Esophagus (tissue), 2 donors: ENCODE measurements around the gene LOXHD1. TPM values are rescaled to one million over a fixed set of nuclear protein-coding genes. Genes with fewer than 3 reads are reported as not detected.

Experiments
- H3K27ac ChIP-seq, 2 donors: one replicate each; pipeline ENCODE4 v1.5.1; 2013; ENCODE audit warnings: low read depth in 2 of 2, mild to moderate bottlenecking in 2 of 2, inconsistent platforms in 1 of 2, low read length in 1 of 2, moderate library complexity in 1 of 2
- H3K27me3 ChIP-seq, 2 donors: one replicate each; pipeline ENCODE4 v1.6.1; 2013; ENCODE audit warnings: low read length in 2 of 2, control low read depth in 1 of 2, mild to moderate bottlenecking in 1 of 2; ENCODE audit not compliant: insufficient read depth in 2 of 2, control insufficient read depth in 1 of 2
- H3K36me3 ChIP-seq, 2 donors: one replicate each; pipeline ENCODE4 v1.6.1; 2013; ENCODE audit warnings: low read length in 1 of 2; ENCODE audit not compliant: control insufficient read depth in 2 of 2, insufficient read depth in 2 of 2
- H3K4me1 ChIP-seq, 2 donors: one replicate each; pipeline ENCODE4 v1.6.1; 2013; ENCODE audit warnings: low read length in 1 of 2; ENCODE audit not compliant: control insufficient read depth in 2 of 2, insufficient read depth in 2 of 2
- H3K4me3 ChIP-seq, 2 donors: one replicate each; pipeline ENCODE4 v1.5.1; 2013; ENCODE audit warnings: low read length in 2 of 2, mild to moderate bottlenecking in 2 of 2, low read depth in 1 of 2, moderate library complexity in 1 of 2
- H3K9me3 ChIP-seq, 2 donors: one replicate each; pipeline ENCODE4 v1.6.1; 2013; ENCODE audit warnings: mild to moderate bottlenecking in 2 of 2, low read depth in 1 of 2, low read length in 1 of 2, moderate library complexity in 1 of 2; ENCODE audit not compliant: control insufficient read depth in 2 of 2, insufficient read depth in 1 of 2
- WGBS, 2 donors: extraction: QIAGEN DNeasy Blood & Tissue Kit; methylation state at CpG; one replicate each; pipeline ENCODE4 v1.1.7; 2013; 5-methylcytosine and 5-hydroxymethylcytosine counted together
- polyA plus RNA-seq, 2 donors: library from polyadenylated mRNA; stranded (reverse); fragments of 200-250 nt; gene quantifications; one replicate each; pipeline ENCODE4 v1.2.3, GENCODE V29; 2013
- donor health status: healthy with polysubstance abuse.
- donor health status: Bipolar disorder and iron deficiency.

The LOXHD1 gene
- polyA plus RNA-seq, 2 donors: 0.02 to 0.04 TPM

GRCh38 chr18:46588971-46589660 is 67.9 kb downstream of the LOXHD1 start:
- Histone ChIP-seq H3K27me3 (no peaks in the 10 kb centered on the region), H3K9me3 (no peaks in the 10 kb centered on the region), H3K27ac (no peak overlapping the region), H3K4me1 (no peaks in the 10 kb centered on the region), H3K4me3 (no peak overlapping the region), H3K36me3 (no peaks in the 10 kb centered on the region)
- WGBS, 2 donors: 63 to 72% methylated on average over 8 of the region's 8 CpGs

- Histone ChIP-seq H3K4me1 (no peaks in the 10 kb centered on the region), H3K27ac (no peak overlapping the region), H3K27me3 (no peaks in the 10 kb centered on the region), H3K4me3 (no peak overlapping the region), H3K36me3 (no peaks in the 10 kb centered on the region), H3K9me3 (no peaks in the 10 kb centered on the region)
- WGBS, 2 donors: 63 to 65% methylated on average over 3 of the region's 3 CpGs
Observed at GRCh38 chr18:46587600-46587999, 69.4 kb downstream of the LOXHD1 start.

- H3K4me3 ChIP-seq: no peak overlapping the region
- H3K27me3 ChIP-seq: no peaks in the 10 kb centered on the region
- peaks cover 3 to 6% of the 10 kb centered on the region in 2 donors for H3K9me3 ChIP-seq
- no peaks in the 10 kb centered on the region for H3K36me3 ChIP-seq
- no peaks in the 10 kb centered on the region for H3K4me1 ChIP-seq
- 88 to 90% methylated on average over 3 of the region's 3 CpGs for WGBS, 2 donors
- no peak overlapping the region for H3K27ac ChIP-seq
Observed at GRCh38 chr18:46583711-46584110, 73.3 kb downstream of the LOXHD1 start.

- Histone ChIP-seq H3K27ac (no peak overlapping the region), H3K4me3 (no peak overlapping the region), H3K9me3 (peaks cover 3 to 6% of the 10 kb centered on the region in 2 donors), H3K27me3 (no peaks in the 10 kb centered on the region), H3K4me1 (no peaks in the 10 kb centered on the region), H3K36me3 (no peaks in the 10 kb centered on the region)
Observed at GRCh38 chr18:46581648-46582047, 75.4 kb downstream of the LOXHD1 start.

- Histone ChIP-seq H3K27me3 (no peaks in the 10 kb centered on the region), H3K4me1 (peaks cover 0 to 2% of the 10 kb centered on the region in 2 donors), H3K4me3 (no peak overlapping the region), H3K27ac (no peak overlapping the region), H3K9me3 (peaks cover 5 to 6% of the 10 kb centered on the region in 2 donors), H3K36me3 (no peaks in the 10 kb centered on the region)
- 93 to 100% methylated on average over 2 of the region's 2 CpGs for WGBS, 2 donors
Observed at GRCh38 chr18:46578987-46579386, 78.0 kb downstream of the LOXHD1 start.

GRCh38 chr18:46577546-46577945 is 79.5 kb downstream of the LOXHD1 start:
- Histone ChIP-seq H3K4me1 (peaks cover 0 to 2% of the 10 kb centered on the region in 2 donors), H3K9me3 (peaks cover 5 to 6% of the 10 kb centered on the region in 2 donors), H3K27me3 (no peaks in the 10 kb centered on the region), H3K27ac (no peak overlapping the region), H3K36me3 (no peaks in the 10 kb centered on the region), H3K4me3 (no peak overlapping the region)
- 85 to 87% methylated on average over 11 of the region's 11 CpGs for WGBS, 2 donors

GRCh38 chr18:46575851-46576250 is 81.2 kb downstream of the LOXHD1 start:
- Histone ChIP-seq H3K4me1 (peaks cover 0 to 2% of the 10 kb centered on the region in 2 donors), H3K27ac (no peak overlapping the region), H3K9me3 (peaks cover 5 to 6% of the 10 kb centered on the region in 2 donors), H3K4me3 (peak overlapping the region in 1 of 2 donors; percentile 13), H3K36me3 (no peaks in the 10 kb centered on the region), H3K27me3 (no peaks in the 10 kb centered on the region)
- WGBS, 2 donors: 93 to 95% methylated on average over 6 of the region's 6 CpGs

GRCh38 chr18:46574743-46575115 is 82.3 kb downstream of the LOXHD1 start:
- H3K4me3 ChIP-seq: no peak overlapping the region
- no peaks in the 10 kb centered on the region for H3K36me3 ChIP-seq
- WGBS, 2 donors: 60 to 74% methylated on average over 2 of the region's 2 CpGs
- no peak overlapping the region for H3K27ac ChIP-seq
- peaks cover 0 to 2% of the 10 kb centered on the region in 2 donors for H3K4me1 ChIP-seq
- H3K27me3 ChIP-seq: no peaks in the 10 kb centered on the region
- peaks cover 5 to 6% of the 10 kb centered on the region in 2 donors for H3K9me3 ChIP-seq

- 90 to 96% methylated on average over 4 of the region's 4 CpGs for WGBS, 2 donors
Observed at GRCh38 chr18:46574000-46574742, 82.8 kb downstream of the LOXHD1 start.

More at GRCh38 chr18:46574000-46574742, 82.8 kb downstream of the LOXHD1 start:
- Histone ChIP-seq H3K9me3 (peaks cover 2 to 4% of the 10 kb centered on the region in 2 donors), H3K27me3 (no peaks in the 10 kb centered on the region), H3K36me3 (no peaks in the 10 kb centered on the region), H3K4me1 (peaks cover 0 to 2% of the 10 kb centered on the region in 2 donors), H3K27ac (no peak overlapping the region), H3K4me3 (no peak overlapping the region)
